ENCODE measurements around the gene ZNF580.

- TF ChIP-seq, protein P1, sequence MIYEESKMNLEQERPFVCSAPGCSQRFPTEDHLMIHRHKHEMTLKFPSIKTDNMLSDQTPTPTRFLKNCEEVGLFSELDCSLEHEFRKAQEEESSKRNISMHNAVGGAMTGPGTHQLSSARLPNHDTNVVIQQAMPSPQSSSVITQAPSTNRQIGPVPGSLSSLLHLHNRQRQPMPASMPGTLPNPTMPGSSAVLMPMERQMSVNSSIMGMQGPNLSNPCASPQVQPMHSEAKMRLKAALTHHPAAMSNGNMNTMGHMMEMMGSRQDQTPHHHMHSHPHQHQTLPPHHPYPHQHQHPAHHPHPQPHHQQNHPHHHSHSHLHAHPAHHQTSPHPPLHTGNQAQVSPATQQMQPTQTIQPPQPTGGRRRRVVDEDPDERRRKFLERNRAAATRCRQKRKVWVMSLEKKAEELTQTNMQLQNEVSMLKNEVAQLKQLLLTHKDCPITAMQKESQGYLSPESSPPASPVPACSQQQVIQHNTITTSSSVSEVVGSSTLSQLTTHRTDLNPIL (CRISPR knock-in tag; IDR thresholded peaks at IDR 0.05; ENCODE audit: low read depth): no peak
- TF ChIP-seq PATZ1 (CRISPR knock-in tag; IDR thresholded peaks at IDR 0.05; ENCODE audit: borderline replicate concordance): no peak
- TF ChIP-seq RARB (CRISPR knock-in tag; IDR thresholded peaks at IDR 0.05): no peak
- TF ChIP-seq ZFP3 (CRISPR knock-in tag; IDR thresholded peaks at IDR 0.05): no peak
- no peak for TF ChIP-seq TSHZ2 (CRISPR knock-in tag; IDR thresholded peaks at IDR 0.05)
- TF ChIP-seq ZFP30 (CRISPR knock-in tag; IDR thresholded peaks at IDR 0.05): no peak
- TF ChIP-seq, protein P2, sequence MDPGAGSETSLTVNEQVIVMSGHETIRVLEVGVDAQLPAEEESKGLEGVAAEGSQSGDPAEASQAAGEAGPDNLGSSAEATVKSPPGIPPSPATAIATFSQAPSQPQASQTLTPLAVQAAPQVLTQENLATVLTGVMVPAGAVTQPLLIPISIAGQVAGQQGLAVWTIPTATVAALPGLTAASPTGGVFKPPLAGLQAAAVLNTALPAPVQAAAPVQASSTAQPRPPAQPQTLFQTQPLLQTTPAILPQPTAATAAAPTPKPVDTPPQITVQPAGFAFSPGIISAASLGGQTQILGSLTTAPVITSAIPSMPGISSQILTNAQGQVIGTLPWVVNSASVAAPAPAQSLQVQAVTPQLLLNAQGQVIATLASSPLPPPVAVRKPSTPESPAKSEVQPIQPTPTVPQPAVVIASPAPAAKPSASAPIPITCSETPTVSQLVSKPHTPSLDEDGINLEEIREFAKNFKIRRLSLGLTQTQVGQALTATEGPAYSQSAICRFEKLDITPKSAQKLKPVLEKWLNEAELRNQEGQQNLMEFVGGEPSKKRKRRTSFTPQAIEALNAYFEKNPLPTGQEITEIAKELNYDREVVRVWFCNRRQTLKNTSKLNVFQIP (CRISPR knock-in tag; IDR thresholded peaks at IDR 0.05; ENCODE audit: borderline replicate concordance, low read depth): no peak
- TF ChIP-seq BACH2 (CRISPR knock-in tag; IDR thresholded peaks at IDR 0.05; ENCODE audit: borderline replicate concordance): no peak
- TF ChIP-seq, protein P3, sequence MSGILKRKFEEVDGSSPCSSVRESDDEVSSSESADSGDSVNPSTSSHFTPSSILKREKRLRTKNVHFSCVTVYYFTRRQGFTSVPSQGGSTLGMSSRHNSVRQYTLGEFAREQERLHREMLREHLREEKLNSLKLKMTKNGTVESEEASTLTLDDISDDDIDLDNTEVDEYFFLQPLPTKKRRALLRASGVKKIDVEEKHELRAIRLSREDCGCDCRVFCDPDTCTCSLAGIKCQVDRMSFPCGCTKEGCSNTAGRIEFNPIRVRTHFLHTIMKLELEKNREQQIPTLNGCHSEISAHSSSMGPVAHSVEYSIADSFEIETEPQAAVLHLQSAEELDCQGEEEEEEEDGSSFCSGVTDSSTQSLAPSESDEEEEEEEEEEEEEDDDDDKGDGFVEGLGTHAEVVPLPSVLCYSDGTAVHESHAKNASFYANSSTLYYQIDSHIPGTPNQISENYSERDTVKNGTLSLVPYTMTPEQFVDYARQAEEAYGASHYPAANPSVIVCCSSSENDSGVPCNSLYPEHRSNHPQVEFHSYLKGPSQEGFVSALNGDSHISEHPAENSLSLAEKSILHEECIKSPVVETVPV (CRISPR knock-in tag; IDR thresholded peaks at IDR 0.05): no peak
- TF ChIP-seq ZNF70 (CRISPR knock-in tag; IDR thresholded peaks at IDR 0.05): no peak
- TF ChIP-seq SNAI2 (CRISPR knock-in tag; IDR thresholded peaks at IDR 0.05): no peak
- TF ChIP-seq OSR1 (CRISPR knock-in tag; IDR thresholded peaks at IDR 0.05): no peak
Observed at GRCh38 chr19:55648585-55649267, 7.9 kb downstream of the ZNF580 start.
